Stomach (tissue), 4 donors: ENCODE results near the gene OPCML.

Experiments
- CTCF ChIP-seq, 7 experiments: fragments of 450-650 bp in 4 of 7; fragments of 200-600 bp in 3 of 7; sonication (generic) in 3 of 7; IDR thresholded peaks; one replicate each; pipeline ENCODE4 v1.5.1; 2016 to 2019; ENCODE audit warnings: antibody characterized with exemption in 7 of 7, control low read depth in 2 of 7, mild to moderate bottlenecking in 1 of 7
- EP300 ChIP-seq: sonication (generic); formaldehyde crosslinking; IDR thresholded peaks from one replicate; pipeline ENCODE4 v1.6.1; 2017; ENCODE audit warnings: antibody characterized with exemption
- POLR2A ChIP-seq, 4 donors: fragments of 450-650 bp; IDR thresholded peaks; one replicate each; pipeline ENCODE4 v1.6.1; 2016; ENCODE audit warnings: antibody characterized with exemption in 4 of 4, control low read depth in 2 of 4, mild to moderate bottlenecking in 1 of 4, moderate library complexity in 1 of 4
- POLR2AphosphoS5 ChIP-seq, 3 donors: sonication (generic); formaldehyde crosslinking; IDR thresholded peaks; one replicate each; pipeline ENCODE4 v1.6.1; 2016; ENCODE audit warnings: antibody characterized with exemption in 3 of 3

GRCh38 chr11:132556316-132556715 is 976.0 kb downstream of the OPCML start:
- no peak for TF ChIP-seq CTCF (IDR thresholded peaks at IDR 0.05)
- no peak for TF ChIP-seq EP300
- no peak for TF ChIP-seq POLR2A (IDR thresholded peaks at IDR 0.05)
- TF ChIP-seq POLR2AphosphoS5 (IDR thresholded peaks at IDR 0.05), result no peak
